Transverse colon (tissue), 3 donors: ENCODE data around the gene VPS26A.

Experiments
- EP300 ChIP-seq: sonication (generic); formaldehyde crosslinking; IDR thresholded peaks from one replicate; pipeline ENCODE4 v1.6.1; 2017; ENCODE audit warnings: antibody characterized with exemption, low read depth
- POLR2A ChIP-seq: fragments of 450-650 bp; IDR thresholded peaks from one replicate; pipeline ENCODE4 v1.6.1; 2016; ENCODE audit warnings: antibody characterized with exemption, mild to moderate bottlenecking, moderate library complexity
- TF ChIP-seq, protein P1 (sequence below), 5 experiments: fragments of 200-600 bp in 3 of 5; fragments of 450-650 bp in 2 of 5; sonication (generic) in 3 of 5; IDR thresholded peaks; 1 replicate in 2 of 5; 2 replicates in 3 of 5; pipeline ENCODE4 v1.5.1; 2016 to 2017; ENCODE audit warnings: antibody characterized with exemption in 5 of 5, inconsistent platforms in 3 of 5, mild to moderate bottlenecking in 2 of 5, moderate library complexity in 1 of 5

DNA sequence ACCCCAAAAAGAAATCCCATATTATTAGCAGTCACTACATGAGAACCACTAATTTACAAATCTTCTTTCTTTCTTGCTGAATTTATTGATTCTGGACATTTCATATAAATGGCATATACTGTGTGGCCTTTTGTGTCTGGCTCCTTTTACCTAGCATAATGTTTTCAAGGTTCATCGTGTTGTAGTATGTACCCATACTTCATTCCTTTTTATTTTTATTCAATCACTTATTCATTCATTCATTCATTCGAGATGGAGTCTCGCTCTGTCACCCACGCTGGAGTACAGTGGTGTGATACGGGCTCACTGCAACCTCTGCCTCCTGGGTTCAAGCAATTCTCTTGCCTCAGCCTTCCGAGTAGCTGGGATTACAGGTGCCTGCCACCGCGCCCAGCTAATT, 21.9 kb downstream of the VPS26A start:
- TF ChIP-seq POLR2A (no peak), EP300 (no peak)
- TF ChIP-seq, protein P1, sequence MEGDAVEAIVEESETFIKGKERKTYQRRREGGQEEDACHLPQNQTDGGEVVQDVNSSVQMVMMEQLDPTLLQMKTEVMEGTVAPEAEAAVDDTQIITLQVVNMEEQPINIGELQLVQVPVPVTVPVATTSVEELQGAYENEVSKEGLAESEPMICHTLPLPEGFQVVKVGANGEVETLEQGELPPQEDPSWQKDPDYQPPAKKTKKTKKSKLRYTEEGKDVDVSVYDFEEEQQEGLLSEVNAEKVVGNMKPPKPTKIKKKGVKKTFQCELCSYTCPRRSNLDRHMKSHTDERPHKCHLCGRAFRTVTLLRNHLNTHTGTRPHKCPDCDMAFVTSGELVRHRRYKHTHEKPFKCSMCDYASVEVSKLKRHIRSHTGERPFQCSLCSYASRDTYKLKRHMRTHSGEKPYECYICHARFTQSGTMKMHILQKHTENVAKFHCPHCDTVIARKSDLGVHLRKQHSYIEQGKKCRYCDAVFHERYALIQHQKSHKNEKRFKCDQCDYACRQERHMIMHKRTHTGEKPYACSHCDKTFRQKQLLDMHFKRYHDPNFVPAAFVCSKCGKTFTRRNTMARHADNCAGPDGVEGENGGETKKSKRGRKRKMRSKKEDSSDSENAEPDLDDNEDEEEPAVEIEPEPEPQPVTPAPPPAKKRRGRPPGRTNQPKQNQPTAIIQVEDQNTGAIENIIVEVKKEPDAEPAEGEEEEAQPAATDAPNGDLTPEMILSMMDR (IDR thresholded peaks at IDR 0.05) = no peak
